HG02571 (cell line): Measurements from ENCODE around the gene SCN8A.
"Not testable (repeated sequence)": the region's sequence is repeated elsewhere in the genome, so short reads cannot be mapped to it uniquely, and the experiment has no call there.

Source experiments
- ATAC-seq: cut with Tn5 transposase; IDR thresholded peaks from one replicate; pipeline ENCODE4 v1.9.1; 2021; ENCODE audit warnings: mild to moderate bottlenecking, moderate library complexity; ENCODE audit not compliant: unreplicated experiment

SCN8A gene

GRCh38 chr12:51827925-51828818 lies 237.1 kb downstream of the SCN8A start:
- ATAC-seq, result no peak

GRCh38 chr12:51829011-51829481 lies 238.0 kb downstream of the SCN8A start:
- no peak for ATAC-seq

GRCh38 chr12:51829641-51830040 lies 238.6 kb downstream of the SCN8A start:
- no peak for ATAC-seq

- ATAC-seq, result not testable (repeated sequence)
Observed at GRCh38 chr12:51831817-51832216, 240.8 kb downstream of the SCN8A start.

- ATAC-seq, result no peak
Observed at GRCh38 chr12:51832354-51833107, 241.5 kb downstream of the SCN8A start.

GRCh38 chr12:51833448-51834227 lies 242.6 kb downstream of the SCN8A start:
- ATAC-seq, result no peak

- ATAC-seq, result no peak
Observed at GRCh38 chr12:51834411-51834810, 243.4 kb downstream of the SCN8A start.

- no peak for ATAC-seq
Observed at GRCh38 chr12:51836041-51836826, 245.2 kb downstream of the SCN8A start.

GRCh38 chr12:51836827-51837173 lies 245.8 kb downstream of the SCN8A start:
- no peak for ATAC-seq

GRCh38 chr12:51837286-51837685 lies 246.3 kb downstream of the SCN8A start:
- no peak for ATAC-seq

GRCh38 chr12:51838036-51838435 lies 247.0 kb downstream of the SCN8A start:
- no peak for ATAC-seq

GRCh38 chr12:51838762-51839161 lies 247.7 kb downstream of the SCN8A start:
- ATAC-seq, result no peak

GRCh38 chr12:51839310-51839947 lies 248.4 kb downstream of the SCN8A start:
- ATAC-seq, result no peak

GRCh38 chr12:51840966-51841365 lies 249.9 kb downstream of the SCN8A start:
- no peak for ATAC-seq

- ATAC-seq, result no peak
Observed at GRCh38 chr12:51841727-51842126, 250.7 kb downstream of the SCN8A start.

- ATAC-seq, result no peak
Observed at GRCh38 chr12:51844854-51845253, 253.8 kb downstream of the SCN8A start.

- ATAC-seq, result no peak
Observed at GRCh38 chr12:51845482-51845881, 254.4 kb downstream of the SCN8A start.

GRCh38 chr12:51846271-51846691 lies 255.2 kb downstream of the SCN8A start:
- ATAC-seq, result no peak

- ATAC-seq, result no peak
Observed at GRCh38 chr12:51846911-51847642, 256.0 kb downstream of the SCN8A start.
